Fibroblast of mammary gland (primary cell): ENCODE data around the gene MBD3L1.

Experiments
- DNase-seq: peaks from one replicate; pipeline ENCODE4 v3.0.0-alpha.2; 2010; ENCODE audit warnings: low read depth
- H3K4me3 ChIP-seq: 2 replicates; pipeline ENCODE4 v1.5.1; 2011; ENCODE audit warnings: low read depth, mild to moderate bottlenecking, low read length, moderate library complexity; ENCODE audit not compliant: control insufficient read depth
- TF ChIP-seq, protein P1 (sequence below): conservative IDR thresholded peaks from 2 replicates; pipeline ENCODE4 v1.5.1; 2011; ENCODE audit warnings: low read depth, low read length, inconsistent platforms; ENCODE audit not compliant: control insufficient read depth, insufficient read depth

The MBD3L1 gene

DNA sequence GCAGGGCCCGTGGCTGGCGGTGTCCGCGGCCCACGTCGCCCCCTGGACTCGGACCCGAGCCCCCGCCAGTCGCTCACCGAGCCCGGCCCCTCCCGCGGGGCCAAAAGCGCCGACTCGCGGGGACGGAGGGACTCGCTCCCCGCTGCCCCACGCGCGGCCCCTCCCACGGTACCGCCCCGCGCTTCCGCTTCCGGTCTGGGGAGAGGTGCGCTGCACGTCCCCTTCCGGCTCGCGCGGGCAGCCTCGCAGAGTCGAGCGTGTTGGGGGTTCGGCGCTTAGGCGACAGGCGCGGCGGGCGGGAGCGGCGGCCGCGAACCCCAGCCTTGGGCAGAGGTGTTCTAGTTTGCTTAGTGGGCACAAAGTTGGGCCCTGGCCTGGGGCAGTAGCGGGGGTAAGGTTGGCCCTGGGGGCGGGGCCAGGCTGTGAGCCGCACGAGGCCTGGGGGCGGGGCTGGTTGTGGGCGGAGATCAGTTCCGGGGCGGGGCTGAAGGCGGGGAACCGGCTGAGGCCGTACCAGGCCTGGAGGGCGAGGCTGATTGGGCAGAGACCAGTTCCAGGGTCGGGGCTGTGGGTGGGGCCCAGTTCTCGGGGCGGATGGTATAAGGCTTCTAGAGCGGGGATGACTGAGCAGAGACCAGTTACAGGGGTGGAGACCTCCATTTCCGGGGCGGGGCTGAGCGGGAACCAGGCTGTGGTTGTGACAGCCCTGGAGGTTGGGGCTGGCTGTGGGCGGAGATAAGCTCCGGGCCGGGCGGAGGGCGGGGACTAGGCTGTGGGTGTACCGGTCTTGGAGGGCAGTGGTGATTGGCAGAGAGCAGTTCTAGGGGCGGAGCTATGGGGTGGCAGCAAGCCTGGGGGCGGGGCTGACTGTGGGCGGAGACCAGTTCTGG, at the start of gene MBD3L1, which contains the start of gene ZNF558:
MBD3L1 (plus strand) TSS at position 246 of the 890 bp plus-strand sequence. CDS start 10,302 bp downstream, outside the sequence.
ZNF558 (minus strand) TSS at position 173 of the 890 bp plus-strand sequence. CDS start 9,645 bp downstream, outside the sequence.
- peak; percentile 94 for DNase-seq
- peak within 1 kb of the TSS; percentile 57 for H3K4me3 ChIP-seq
- TF ChIP-seq, protein P1, sequence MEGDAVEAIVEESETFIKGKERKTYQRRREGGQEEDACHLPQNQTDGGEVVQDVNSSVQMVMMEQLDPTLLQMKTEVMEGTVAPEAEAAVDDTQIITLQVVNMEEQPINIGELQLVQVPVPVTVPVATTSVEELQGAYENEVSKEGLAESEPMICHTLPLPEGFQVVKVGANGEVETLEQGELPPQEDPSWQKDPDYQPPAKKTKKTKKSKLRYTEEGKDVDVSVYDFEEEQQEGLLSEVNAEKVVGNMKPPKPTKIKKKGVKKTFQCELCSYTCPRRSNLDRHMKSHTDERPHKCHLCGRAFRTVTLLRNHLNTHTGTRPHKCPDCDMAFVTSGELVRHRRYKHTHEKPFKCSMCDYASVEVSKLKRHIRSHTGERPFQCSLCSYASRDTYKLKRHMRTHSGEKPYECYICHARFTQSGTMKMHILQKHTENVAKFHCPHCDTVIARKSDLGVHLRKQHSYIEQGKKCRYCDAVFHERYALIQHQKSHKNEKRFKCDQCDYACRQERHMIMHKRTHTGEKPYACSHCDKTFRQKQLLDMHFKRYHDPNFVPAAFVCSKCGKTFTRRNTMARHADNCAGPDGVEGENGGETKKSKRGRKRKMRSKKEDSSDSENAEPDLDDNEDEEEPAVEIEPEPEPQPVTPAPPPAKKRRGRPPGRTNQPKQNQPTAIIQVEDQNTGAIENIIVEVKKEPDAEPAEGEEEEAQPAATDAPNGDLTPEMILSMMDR: no peak

GRCh38 chr19:8794823-8795222, 37.4 kb upstream of the MBD3L1 start:
- DNase-seq: no peak
- TF ChIP-seq, protein P1: no peak
- H3K4me3 ChIP-seq: no peak overlapping the region

GRCh38 chr19:8806661-8807060, 25.5 kb upstream of the MBD3L1 start:
- TF ChIP-seq, protein P1: no peak
- no peak overlapping the region for H3K4me3 ChIP-seq
- DNase-seq: no peak

GRCh38 chr19:8811315-8812172, 20.6 kb upstream of the MBD3L1 start:
- DNase-seq: peak; percentile 30
- H3K4me3 ChIP-seq: no peak overlapping the region
- TF ChIP-seq, protein P1: no peak

- TF ChIP-seq, protein P1: no peak
- no peak overlapping the region for H3K4me3 ChIP-seq
- DNase-seq: no peak
These were observed 18.0 kb upstream of the MBD3L1 start for GRCh38 chr19:8814176-8814575.

- no peak for DNase-seq
- H3K4me3 ChIP-seq: no peak overlapping the region
These were observed 16.4 kb upstream of the MBD3L1 start for GRCh38 chr19:8815780-8816179.

More at GRCh38 chr19:8815780-8816179, 16.4 kb upstream of the MBD3L1 start:
- TF ChIP-seq, protein P1: no peak
